HG03342 (cell line): Measurements from ENCODE around the gene GPR158.

Source experiments
- ATAC-seq: cut with Tn5 transposase; IDR thresholded peaks from one replicate; pipeline ENCODE4 v1.9.1; 2021; ENCODE audit warnings: mild to moderate bottlenecking, moderate library complexity; ENCODE audit not compliant: unreplicated experiment

The GPR158 gene

DNA sequence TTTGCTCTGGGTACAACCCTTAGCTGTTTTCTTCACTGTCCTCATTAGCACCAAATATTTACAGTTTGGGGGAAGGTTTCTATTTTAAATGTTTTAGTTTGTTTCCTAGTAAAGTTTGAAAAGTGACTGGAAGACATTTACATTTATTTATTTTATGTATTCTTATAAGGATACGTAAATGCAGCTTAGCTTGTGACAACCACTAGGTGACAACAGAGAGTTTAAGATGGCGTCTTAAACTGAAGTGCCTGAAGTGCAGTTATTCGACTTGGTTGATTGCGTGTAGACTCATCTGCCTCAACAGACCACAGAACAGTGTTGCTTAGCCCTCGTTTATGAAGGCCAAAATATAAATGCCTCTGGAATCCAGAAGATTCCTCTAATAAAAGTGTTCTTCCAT, 381.1 kb downstream of the GPR158 start:
- ATAC-seq = no peak

- no peak for ATAC-seq
Measured at GRCh38 chr10:25556457-25556856, 381.7 kb downstream of the GPR158 start.

- ATAC-seq = no peak
Measured at GRCh38 chr10:25557136-25557535, 382.3 kb downstream of the GPR158 start.

GRCh38 chr10:25561758-25562157, 387.0 kb downstream of the GPR158 start:
- ATAC-seq = no peak

DNA sequence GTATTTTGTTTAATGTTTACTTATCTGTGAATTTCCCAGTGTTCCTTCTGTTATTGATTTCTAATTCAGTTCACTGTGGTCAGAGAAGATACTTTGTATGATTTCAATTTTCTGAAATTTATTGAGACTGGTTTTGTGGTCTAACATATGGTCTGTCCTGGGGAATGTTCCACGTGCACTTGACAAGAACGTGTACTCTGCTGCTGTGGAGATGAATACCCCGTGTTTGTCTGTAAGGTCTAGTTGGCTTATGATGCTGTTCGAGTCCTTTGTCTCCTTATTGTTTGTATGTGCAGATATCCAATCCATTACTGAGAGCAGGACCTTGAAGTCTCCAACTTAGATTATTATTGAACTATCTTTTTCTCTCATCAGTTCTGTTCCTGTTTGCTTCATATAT, 387.7 kb downstream of the GPR158 start:
- no peak for ATAC-seq

DNA sequence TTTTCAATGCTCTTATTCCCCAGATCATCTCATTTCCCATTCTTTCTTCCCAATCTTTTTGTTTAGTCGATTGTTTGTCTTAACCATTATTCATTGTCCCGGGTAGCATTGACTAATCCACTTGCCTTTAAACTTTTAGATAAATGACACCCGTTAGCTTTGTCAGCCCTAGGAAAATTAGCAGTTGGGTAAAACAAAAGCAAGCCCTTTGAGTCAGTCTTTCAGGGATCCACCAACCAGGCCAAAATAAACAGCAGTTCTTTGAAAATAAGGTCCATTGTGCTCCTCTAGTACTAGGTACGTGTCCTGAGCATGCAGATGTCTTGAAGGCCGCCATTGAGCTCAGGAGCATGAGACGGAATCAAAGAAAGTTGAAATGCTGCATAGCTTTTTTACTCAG, 389.6 kb downstream of the GPR158 start:
- no peak for ATAC-seq

DNA sequence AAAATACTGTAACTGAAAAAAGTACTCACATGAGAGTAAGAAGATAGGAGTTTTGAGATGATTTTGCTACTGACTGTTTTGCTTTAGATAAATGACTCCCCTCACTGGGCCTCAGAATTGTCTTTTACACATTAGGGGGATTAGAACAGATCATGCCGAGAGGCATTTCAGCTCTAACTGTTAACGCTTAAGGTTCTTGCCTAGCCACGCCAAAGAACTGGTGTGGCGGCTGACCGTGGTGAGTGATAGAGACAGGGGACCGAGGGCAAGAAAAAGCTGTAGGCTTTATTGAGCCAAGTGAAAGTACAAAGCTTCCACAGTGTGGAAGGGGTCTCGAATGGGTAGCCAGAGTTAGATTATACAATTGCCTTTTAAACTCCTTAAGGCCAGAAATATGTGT, 390.8 kb downstream of the GPR158 start:
- ATAC-seq = no peak

GRCh38 chr10:25573316-25573715, 398.5 kb downstream of the GPR158 start:
- no peak for ATAC-seq

GRCh38 chr10:25575343-25575742, 400.5 kb downstream of the GPR158 start:
- no peak for ATAC-seq

DNA sequence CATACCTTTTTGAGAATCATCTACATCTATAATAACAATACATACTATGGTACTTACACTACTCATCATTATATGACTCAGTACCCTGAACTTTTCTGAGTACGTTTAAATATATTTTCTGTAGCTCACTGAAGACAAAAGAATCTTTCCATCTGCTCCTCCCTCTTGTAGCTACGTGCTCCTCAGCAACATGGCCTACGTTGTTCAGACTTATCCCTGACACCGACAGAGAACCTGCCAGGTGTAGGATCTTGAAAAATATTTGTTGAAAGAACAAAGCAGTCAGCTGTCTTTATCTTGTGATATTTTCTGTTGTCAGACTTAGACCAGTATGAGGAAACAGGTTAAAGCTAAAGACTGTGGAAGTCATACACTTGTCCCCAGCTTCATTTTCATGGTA, 403.3 kb downstream of the GPR158 start:
- no peak for ATAC-seq

- ATAC-seq = no peak
Measured at GRCh38 chr10:25582961-25583360, 408.2 kb downstream of the GPR158 start.

DNA sequence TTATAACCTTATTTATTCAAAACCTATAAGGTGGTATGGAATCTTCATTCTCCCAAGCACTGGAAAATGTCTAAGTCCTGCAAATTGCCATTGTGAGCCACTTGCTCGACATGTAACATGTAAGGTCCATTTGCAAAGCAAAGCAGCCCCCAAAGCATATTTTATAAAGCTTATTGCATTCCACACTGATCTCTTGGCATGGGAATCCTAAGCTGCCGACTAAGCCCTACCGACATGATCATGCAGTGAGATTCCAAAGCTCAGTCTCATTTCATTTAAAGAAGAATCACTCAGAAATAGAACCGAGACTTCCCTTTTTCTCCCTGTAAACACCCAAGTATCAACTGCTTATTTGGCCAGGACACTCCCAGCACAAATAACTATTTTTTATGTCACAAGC, 425.9 kb downstream of the GPR158 start:
- no peak for ATAC-seq

DNA sequence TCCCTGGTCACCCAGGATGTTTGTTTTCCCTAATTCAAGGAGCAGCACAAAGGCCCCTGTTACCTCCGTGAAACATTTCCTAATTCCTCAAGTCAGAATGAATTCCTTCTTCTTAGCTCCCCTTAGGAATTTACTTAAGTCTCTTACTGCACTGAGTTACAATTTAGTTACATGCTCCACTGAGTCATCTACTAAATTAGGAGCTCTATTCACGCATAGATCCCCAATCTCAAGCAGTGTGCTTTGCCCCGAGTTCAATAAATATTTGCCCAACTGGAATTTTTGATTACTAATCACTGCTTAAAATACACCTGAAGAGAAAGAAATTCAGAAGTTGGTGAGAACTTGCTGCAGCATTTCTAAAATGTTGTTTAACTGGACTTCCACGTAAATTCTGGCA, 429.8 kb downstream of the GPR158 start:
- no peak for ATAC-seq

- no peak for ATAC-seq
Measured at GRCh38 chr10:25614652-25615051, 439.9 kb downstream of the GPR158 start.

GRCh38 chr10:25615926-25616325, 441.1 kb downstream of the GPR158 start:
- no peak for ATAC-seq

DNA sequence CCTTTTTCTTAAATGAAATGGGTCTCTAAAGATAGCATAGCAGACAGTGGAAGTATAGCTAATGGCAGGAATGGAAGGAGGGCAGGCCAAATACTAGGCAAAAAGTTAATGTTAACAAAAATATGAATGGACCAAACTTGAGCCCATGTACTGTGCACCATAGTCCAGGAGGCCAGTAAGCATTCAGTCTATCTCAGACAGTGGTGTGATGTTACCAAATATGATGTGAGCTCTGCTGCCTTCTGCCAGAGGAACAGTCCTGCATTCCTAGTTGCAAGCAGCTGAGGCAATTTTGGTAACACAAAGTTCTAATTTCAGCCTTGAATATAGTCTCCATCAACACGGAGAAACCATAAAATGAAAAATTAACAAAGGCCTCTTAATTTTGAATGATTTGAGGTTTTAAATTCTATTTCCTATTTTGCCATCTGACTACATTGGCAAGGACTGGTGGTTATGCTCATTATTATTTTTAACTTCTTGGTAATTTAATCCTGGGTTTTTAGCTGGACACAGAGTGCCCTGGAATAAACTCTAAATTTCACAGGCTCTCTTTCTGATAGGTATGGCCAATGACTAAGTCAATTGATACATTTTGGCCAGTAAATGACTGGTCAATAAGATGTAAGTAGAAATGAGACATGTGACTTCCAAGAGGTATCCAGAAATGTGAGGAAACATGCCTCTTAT, 442.2 kb downstream of the GPR158 start:
- ATAC-seq = no peak

DNA sequence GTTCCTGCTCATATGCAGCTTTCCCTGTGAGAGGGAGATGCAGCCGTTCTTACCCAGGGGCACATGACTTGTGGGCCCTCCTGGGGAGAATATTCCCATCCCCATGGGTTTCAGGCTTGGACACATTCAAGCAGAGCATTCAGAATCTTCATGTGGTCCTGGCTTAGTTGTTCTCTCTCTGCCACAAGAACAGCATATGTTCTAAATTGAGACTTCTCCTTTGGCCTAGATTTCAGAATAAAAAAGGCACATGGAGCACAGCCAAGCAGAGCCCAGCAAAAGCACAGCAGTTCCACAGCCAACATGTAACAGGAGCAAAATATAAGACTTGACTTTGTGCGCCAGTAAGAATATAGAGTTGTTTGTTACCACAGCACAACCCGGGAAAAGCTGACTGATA, 452.8 kb downstream of the GPR158 start:
- no peak for ATAC-seq

DNA sequence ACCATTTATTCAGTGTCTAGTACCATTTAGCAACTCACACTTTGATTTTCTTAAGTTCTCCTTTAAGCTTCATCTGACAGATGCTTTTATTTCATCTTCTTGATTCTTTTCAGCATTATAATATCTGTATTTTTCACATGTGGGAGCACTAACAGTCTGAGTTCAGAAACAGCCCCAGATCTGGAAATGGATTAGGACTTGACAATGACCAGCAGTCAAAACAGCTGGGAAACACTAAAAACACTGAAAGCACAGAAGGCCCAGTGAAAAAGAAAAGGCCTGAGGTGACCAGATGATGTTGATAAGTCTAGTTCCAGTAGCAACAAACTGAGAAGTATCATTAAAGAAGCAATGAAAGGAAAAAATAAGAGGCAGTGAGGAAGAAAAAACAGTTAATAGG, 454.5 kb downstream of the GPR158 start:
- no peak for ATAC-seq

DNA sequence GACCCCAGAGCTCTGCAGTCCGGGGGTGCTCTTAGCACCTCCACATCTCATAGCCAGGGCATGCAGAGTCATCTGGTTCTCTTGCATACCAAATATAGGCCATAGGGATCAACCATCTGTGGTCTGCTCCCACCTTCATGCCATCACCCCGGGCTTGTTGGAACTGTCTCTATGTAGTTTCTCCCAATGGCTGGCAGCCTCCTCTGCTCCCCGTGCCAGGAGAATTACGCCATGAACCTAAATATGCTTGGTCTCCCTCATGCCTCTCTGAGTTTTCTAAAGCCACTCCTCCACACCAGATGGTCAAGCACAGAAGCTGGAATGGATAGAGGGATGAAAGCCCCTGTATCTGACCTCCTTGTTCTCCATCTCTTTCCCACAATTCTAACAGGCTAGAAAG, 456.7 kb downstream of the GPR158 start:
- ATAC-seq = no peak

- no peak for ATAC-seq
Measured at GRCh38 chr10:25632802-25633201, 458.0 kb downstream of the GPR158 start.

- no peak for ATAC-seq
Measured at GRCh38 chr10:25633542-25633941, 458.7 kb downstream of the GPR158 start.

DNA sequence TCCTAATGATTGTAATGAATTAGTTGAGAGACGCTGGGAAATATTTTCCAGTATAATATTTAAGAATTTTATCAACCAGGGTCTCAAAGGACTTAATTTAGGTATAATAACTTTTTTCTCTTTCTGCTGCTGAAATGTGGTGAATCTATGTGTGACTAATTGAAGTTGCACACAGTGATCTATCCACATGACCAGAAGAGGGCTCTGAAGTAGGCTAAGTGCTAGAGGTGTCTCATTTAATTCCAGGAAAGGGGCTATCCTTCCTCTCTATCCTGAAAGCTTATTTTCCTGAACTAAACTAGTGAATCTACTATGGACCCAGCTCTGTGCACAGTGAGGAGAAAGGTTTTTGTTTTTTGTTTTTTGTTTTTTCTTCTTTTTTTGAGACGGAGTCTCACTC, 464.8 kb downstream of the GPR158 start:
- ATAC-seq = no peak

- ATAC-seq = no peak
Measured at GRCh38 chr10:25641595-25641994, 466.8 kb downstream of the GPR158 start.
